ENCODE data around the gene ANTXRL.

GRCh38 chr10:46293228-46293627 lies 6.4 kb downstream of the ANTXRL start:
- TF ChIP-seq CTCF (IDR thresholded peaks at IDR 0.05; ENCODE audit: poor library complexity, severe bottlenecking) (no peak), REST (IDR thresholded peaks at IDR 0.05; ENCODE audit: borderline replicate concordance) (no peak), EZH2 (IDR thresholded peaks at IDR 0.05; ENCODE audit: borderline replicate concordance, insufficient read depth, low read length, poor library complexity, severe bottlenecking) (no peak), MXI1 (conservative IDR thresholded peaks at IDR 0.05; ENCODE audit: poor library complexity, severe bottlenecking) (no peak), POLR2AphosphoS5 (IDR thresholded peaks at IDR 0.05) (no peak), EP300 (conservative IDR thresholded peaks at IDR 0.05; ENCODE audit: poor library complexity, severe bottlenecking) (no peak), SMC3 (conservative IDR thresholded peaks at IDR 0.05; ENCODE audit: poor library complexity) (no peak)

Data from neural cell (in vitro differentiated cells).